ENCODE results near the gene RAPGEF3. TPM values are rescaled to one million over a fixed set of nuclear protein-coding genes. Genes with fewer than 3 reads are reported as not detected.

Gene RAPGEF3
- total RNA-seq, 6 donors from 2014 or later = 19.0 to 94.0 (median 52.1) TPM

- no peak overlapping the region for H3K4me3 ChIP-seq
- peaks cover 35 to 50% (median 43%) of the 10 kb centered on the region in 4 donors for H3K4me1 ChIP-seq
- H3K9me3 ChIP-seq = no peaks in the 10 kb centered on the region
- WGBS, 2 donors = 9 to 23% methylated on average over 4 of the region's 4 CpGs
- H3K36me3 ChIP-seq = peaks cover 0 to 9% (median 2%) of the 10 kb centered on the region in 4 donors
- peak; percentile 65 to 81 for DNase-seq
- TF ChIP-seq POLR2AphosphoS5 (IDR thresholded peaks at IDR 0.05) (peak in 1 of 2 donors; percentile 46), POLR2A (IDR thresholded peaks at IDR 0.05) (no peak), EP300 (IDR thresholded peaks at IDR 0.05) (no peak), CTCF (IDR thresholded peaks at IDR 0.05) (no peak)
- ATAC-seq (ENCODE audit: low FRiP score in 2 of 2) = peak in 1 of 2 donors; percentile 30
- H3K27me3 ChIP-seq = no peaks in the 10 kb centered on the region
- H3K27ac ChIP-seq = peak overlapping the region in 3 of 4 donors; percentile 58 to 74 (median 64)
Observed at GRCh38 chr12:47741340-47741703, 17.4 kb downstream of the RAPGEF3 start.

- ATAC-seq (ENCODE audit: low FRiP score in 2 of 2) (no peak), DNase-seq (peak in 1 of 2 donors; percentile 83)
- H3K27me3 ChIP-seq = no peaks in the 10 kb centered on the region
- H3K36me3 ChIP-seq = peaks cover 0 to 4% (median 2%) of the 10 kb centered on the region in 4 donors
- 54 to 67% methylated on average over 4 to 14 of the region's 21 CpGs for WGBS, 2 donors
- H3K9me3 ChIP-seq = no peaks in the 10 kb centered on the region
- H3K4me3 ChIP-seq = no peak overlapping the region
- H3K4me1 ChIP-seq = peaks cover 41 to 56% (median 48%) of the 10 kb centered on the region in 4 donors
- H3K27ac ChIP-seq = peak overlapping the region; percentile 32 to 74 (median 61)
- TF ChIP-seq POLR2AphosphoS5 (IDR thresholded peaks at IDR 0.05) (peak in 1 of 2 donors; percentile 47), POLR2A (IDR thresholded peaks at IDR 0.05) (no peak)
Observed at GRCh38 chr12:47740606-47741339, 17.9 kb downstream of the RAPGEF3 start.

- DNase-seq = no peak
- WGBS, 2 donors = 70 to 71% methylated on average over 9 to 12 of the region's 12 CpGs
- Histone ChIP-seq H3K27me3 (no peaks in the 10 kb centered on the region), H3K4me3 (no peak overlapping the region), H3K4me1 (peaks cover 48 to 59% (median 53%) of the 10 kb centered on the region in 4 donors), H3K27ac (peak overlapping the region; percentile 32 to 74 (median 61)), H3K36me3 (peaks cover 0 to 4% (median 2%) of the 10 kb centered on the region in 4 donors), H3K9me3 (no peaks in the 10 kb centered on the region)
- peak in 1 of 2 donors; percentile 28 for ATAC-seq (ENCODE audit: low FRiP score in 2 of 2)
- no peak for TF ChIP-seq CTCF (IDR thresholded peaks at IDR 0.05)
- no peak for TF ChIP-seq POLR2A (IDR thresholded peaks at IDR 0.05)
- TF ChIP-seq POLR2AphosphoS5 (IDR thresholded peaks at IDR 0.05) = no peak
- TF ChIP-seq EP300 (IDR thresholded peaks at IDR 0.05) = no peak
Observed at GRCh38 chr12:47739979-47740378, 18.7 kb downstream of the RAPGEF3 start.

GRCh38 chr12:47739297-47739696 is 19.4 kb downstream of the RAPGEF3 start:
- no peaks in the 10 kb centered on the region for H3K9me3 ChIP-seq
- H3K4me1 ChIP-seq = peaks cover 51 to 64% (median 55%) of the 10 kb centered on the region in 4 donors
- TF ChIP-seq POLR2AphosphoS5 (IDR thresholded peaks at IDR 0.05) = no peak
- no peak for TF ChIP-seq EP300 (IDR thresholded peaks at IDR 0.05)
- TF ChIP-seq CTCF (IDR thresholded peaks at IDR 0.05) = no peak
- TF ChIP-seq POLR2A (IDR thresholded peaks at IDR 0.05) = no peak
- peaks cover 0 to 4% (median 2%) of the 10 kb centered on the region in 4 donors for H3K36me3 ChIP-seq
- no peak for ATAC-seq (ENCODE audit: low FRiP score in 2 of 2)
- whole genome bisulfite sequencing, 2 donors = 88 to 92% methylated on average over 3 of the region's 3 CpGs
- no peak overlapping the region for H3K4me3 ChIP-seq
- no peaks in the 10 kb centered on the region for H3K27me3 ChIP-seq
- H3K27ac ChIP-seq = peak overlapping the region in 3 of 4 donors; percentile 58 to 74 (median 64)
- DNase-seq = no peak

GRCh38 chr12:47737936-47738594 is 20.6 kb downstream of the RAPGEF3 start:
- TF ChIP-seq EP300 (IDR thresholded peaks at IDR 0.05) (no peak), POLR2A (IDR thresholded peaks at IDR 0.05) (no peak), CTCF (IDR thresholded peaks at IDR 0.05) (no peak), POLR2AphosphoS5 (IDR thresholded peaks at IDR 0.05) (no peak)
- peaks cover 51 to 59% (median 55%) of the 10 kb centered on the region in 4 donors for H3K4me1 ChIP-seq
- H3K9me3 ChIP-seq = no peaks in the 10 kb centered on the region
- DNase-seq (no peak), ATAC-seq (ENCODE audit: low FRiP score in 2 of 2) (no peak)
- H3K27me3 ChIP-seq = no peaks in the 10 kb centered on the region
- 86 to 94% methylated on average over 4 to 9 of the region's 17 CpGs for WGBS, 2 donors
- H3K27ac ChIP-seq = peak overlapping the region; percentile 53 to 76 (median 68)
- H3K4me3 ChIP-seq = no peak overlapping the region
- H3K36me3 ChIP-seq = peaks cover 0 to 4% (median 2%) of the 10 kb centered on the region in 4 donors

Data from upper lobe of left lung (tissue), 6 donors.